Loucy (cell line): Measurements from ENCODE around the gene SRSF3.

Source experiments
- CTCF ChIP-seq: fragments of 200-600 bp; sonication (generic); conservative IDR thresholded peaks from 2 replicates; pipeline ENCODE4 v1.5.1; 2014; ENCODE audit warnings: mild to moderate bottlenecking, antibody characterized with exemption, low read length
- EZH2phosphoT487 ChIP-seq: fragments of 200-600 bp; IDR thresholded peaks from 2 replicates; pipeline ENCODE4 v1.6.1; 2018; ENCODE audit warnings: antibody characterized with exemption, mild to moderate bottlenecking, moderate library complexity, borderline replicate concordance

GRCh38 chr6:36633915-36634314 lies 39.8 kb downstream of the SRSF3 start:
- TF ChIP-seq CTCF (no peak), EZH2phosphoT487 (no peak)
